Measurements from ENCODE around the gene ADORA1.

The ADORA1 gene

DNA sequence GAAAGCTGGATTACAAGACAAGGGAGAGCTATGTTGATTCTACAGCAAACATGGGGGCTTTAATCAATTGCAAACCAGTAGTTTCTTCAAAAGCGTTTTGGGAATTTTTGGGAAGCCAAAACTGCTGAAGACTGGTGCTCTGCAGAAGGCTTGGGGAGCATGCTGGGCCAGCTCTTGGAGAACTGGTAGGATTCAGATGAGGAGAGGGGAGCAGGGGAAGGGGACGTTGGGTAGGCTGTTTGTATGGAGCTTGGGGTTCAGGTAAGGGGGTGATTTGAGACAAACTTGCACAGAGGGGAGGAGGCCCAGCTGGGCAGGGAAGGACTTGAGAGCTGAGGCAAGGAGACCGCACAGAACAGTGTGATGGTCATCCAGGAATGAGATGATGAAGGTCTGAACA lies 39.1 kb upstream of the ADORA1 start:
- H3K27ac ChIP-seq: no peak overlapping the region
- TF ChIP-seq, protein P1, sequence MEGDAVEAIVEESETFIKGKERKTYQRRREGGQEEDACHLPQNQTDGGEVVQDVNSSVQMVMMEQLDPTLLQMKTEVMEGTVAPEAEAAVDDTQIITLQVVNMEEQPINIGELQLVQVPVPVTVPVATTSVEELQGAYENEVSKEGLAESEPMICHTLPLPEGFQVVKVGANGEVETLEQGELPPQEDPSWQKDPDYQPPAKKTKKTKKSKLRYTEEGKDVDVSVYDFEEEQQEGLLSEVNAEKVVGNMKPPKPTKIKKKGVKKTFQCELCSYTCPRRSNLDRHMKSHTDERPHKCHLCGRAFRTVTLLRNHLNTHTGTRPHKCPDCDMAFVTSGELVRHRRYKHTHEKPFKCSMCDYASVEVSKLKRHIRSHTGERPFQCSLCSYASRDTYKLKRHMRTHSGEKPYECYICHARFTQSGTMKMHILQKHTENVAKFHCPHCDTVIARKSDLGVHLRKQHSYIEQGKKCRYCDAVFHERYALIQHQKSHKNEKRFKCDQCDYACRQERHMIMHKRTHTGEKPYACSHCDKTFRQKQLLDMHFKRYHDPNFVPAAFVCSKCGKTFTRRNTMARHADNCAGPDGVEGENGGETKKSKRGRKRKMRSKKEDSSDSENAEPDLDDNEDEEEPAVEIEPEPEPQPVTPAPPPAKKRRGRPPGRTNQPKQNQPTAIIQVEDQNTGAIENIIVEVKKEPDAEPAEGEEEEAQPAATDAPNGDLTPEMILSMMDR (conservative IDR thresholded peaks at IDR 0.05): no peak

GRCh38 chr1:203089001-203089650 lies 38.4 kb upstream of the ADORA1 start:
- H3K27ac ChIP-seq: no peak overlapping the region

DNA sequence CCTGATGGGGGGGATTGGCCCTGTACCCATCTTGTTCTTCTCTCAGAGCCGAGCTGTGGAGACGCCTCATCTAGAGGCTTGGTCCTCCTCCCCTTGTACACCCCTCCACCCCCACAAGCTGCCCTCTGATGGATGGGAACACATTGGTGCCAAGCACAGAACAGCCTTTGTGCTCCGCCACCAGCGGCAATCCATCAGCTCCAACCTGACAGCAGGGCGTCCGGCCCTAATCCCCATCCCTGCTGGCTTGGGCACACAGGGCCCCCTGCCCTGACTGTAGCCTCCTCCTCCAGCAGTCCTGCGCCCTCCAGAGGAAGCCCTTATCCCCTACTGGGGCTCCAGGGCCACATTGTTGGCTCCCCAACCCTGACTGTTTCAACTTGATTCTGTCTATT lies 37.9 kb upstream of the ADORA1 start:
- no peak for TF ChIP-seq ZFX (IDR thresholded peaks at IDR 0.05)
- TF ChIP-seq, protein P1 (conservative IDR thresholded peaks at IDR 0.05): no peak
- H3K27ac ChIP-seq: no peak overlapping the region

More at GRCh38 chr1:203089001-203089650, 38.4 kb upstream of the ADORA1 start:
- TF ChIP-seq, protein P1 (conservative IDR thresholded peaks at IDR 0.05): no peak
- no peak for TF ChIP-seq ZFX (IDR thresholded peaks at IDR 0.05)

DNA sequence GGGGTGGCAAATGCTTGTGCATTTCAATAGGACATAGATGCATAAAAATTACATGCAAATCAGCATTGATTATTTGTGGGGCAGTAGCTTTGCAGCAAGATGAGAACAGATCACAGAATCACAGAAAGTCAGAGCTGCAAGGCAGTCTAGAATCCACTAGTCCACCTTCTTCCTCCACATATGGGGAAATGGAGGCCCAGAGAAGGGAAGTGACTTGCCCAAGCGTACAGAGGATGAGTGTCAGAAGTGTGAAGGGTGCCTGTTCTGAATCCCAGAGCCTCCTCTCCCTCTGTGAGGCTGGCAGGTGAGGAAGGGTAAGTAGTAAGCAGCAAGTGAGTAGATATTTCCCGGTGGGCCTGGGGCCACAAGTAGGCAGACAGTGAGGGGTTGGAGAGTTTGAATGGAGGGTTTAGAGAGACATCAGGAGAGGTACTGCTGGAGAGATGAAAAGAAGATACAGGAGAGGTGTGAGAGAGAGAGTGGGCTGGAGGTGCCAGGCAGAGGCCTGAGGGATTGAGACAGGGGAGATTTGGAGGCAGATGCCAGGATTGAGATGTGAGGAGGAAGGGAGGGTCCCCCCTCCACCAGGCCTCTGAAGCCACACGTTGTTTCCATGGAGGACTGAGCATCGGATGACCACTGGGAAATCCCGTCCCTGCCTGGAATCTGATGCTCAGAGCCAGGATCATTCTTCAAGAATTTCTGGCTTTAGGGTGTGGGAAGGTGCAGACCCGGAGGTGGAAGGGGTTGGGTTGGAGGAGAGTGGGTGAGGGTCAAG lies 36.9 kb upstream of the ADORA1 start:
- H3K27ac ChIP-seq: no peak overlapping the region
- TF ChIP-seq ZFX (IDR thresholded peaks at IDR 0.05): no peak
- TF ChIP-seq, protein P1 (conservative IDR thresholded peaks at IDR 0.05): no peak

- TF ChIP-seq, protein P1 (conservative IDR thresholded peaks at IDR 0.05): no peak
- no peak overlapping the region for H3K27ac ChIP-seq
These were observed 36.4 kb upstream of the ADORA1 start for GRCh38 chr1:203091199-203091477.

- H3K27ac ChIP-seq: no peak overlapping the region
- TF ChIP-seq, protein P1 (conservative IDR thresholded peaks at IDR 0.05): no peak
- no peak for TF ChIP-seq ZFX (IDR thresholded peaks at IDR 0.05)
These were observed 35.7 kb upstream of the ADORA1 start for GRCh38 chr1:203091761-203092330.

- H3K27ac ChIP-seq: no peak overlapping the region
- no peak for TF ChIP-seq ZFX (IDR thresholded peaks at IDR 0.05)
- TF ChIP-seq, protein P1 (conservative IDR thresholded peaks at IDR 0.05): no peak
These were observed 33.6 kb upstream of the ADORA1 start for GRCh38 chr1:203093754-203094410.
